Stimulated activated effector memory CD8-positive, alpha-beta T cell treated with anti-CD3 and anti-CD28 coated beads, Interleukin-12 subunit alpha, Interleukin-12 subunit beta, amount 100 ng/mL, for 72 hours (primary cell): ENCODE results near the gene RAP1GAP.

Source experiments
- ATAC-seq: fragments of 150-1000 bp; cut with Tn5 transposase; 2 replicates; pipeline ENCODE4 v1.10.0; 2021
- DNase-seq, 2 donors: peaks; one replicate each; pipeline ENCODE4 v3.0.0; 2021 to 2022; ENCODE audit warnings: low spot score in 2 of 2
- H3K27ac Mint-ChIP-seq: one replicate; pipeline ENCODE4 v1.8.0; 2022; ENCODE audit warnings: mild to moderate bottlenecking, mixed read lengths
- H3K36me3 Mint-ChIP-seq: one replicate; pipeline ENCODE4 v1.8.0; 2022; ENCODE audit warnings: mild to moderate bottlenecking, mixed read lengths
- H3K4me1 Mint-ChIP-seq: one replicate; pipeline ENCODE4 v1.8.0; 2022; ENCODE audit warnings: mixed read lengths
- H3K4me3 Mint-ChIP-seq: one replicate; pipeline ENCODE4 v1.8.0; 2022; ENCODE audit warnings: mild to moderate bottlenecking, mixed read lengths
- H3K9me3 Mint-ChIP-seq: one replicate; pipeline ENCODE4 v1.8.0; 2022; ENCODE audit warnings: mixed read lengths

Gene RAP1GAP

GRCh38 chr1:21593231-21593630 lies 75.9 kb downstream of the RAP1GAP start:
- H3K27ac Mint-ChIP-seq, result no peak overlapping the region
- DNase-seq, result no peak
- H3K4me3 Mint-ChIP-seq, result no peak overlapping the region
- H3K36me3 Mint-ChIP-seq, result no peaks in the 10 kb centered on the region
- no peaks in the 10 kb centered on the region for H3K9me3 Mint-ChIP-seq
- ATAC-seq, result no peak
- H3K4me1 Mint-ChIP-seq, result peaks cover 5% of the 10 kb centered on the region

GRCh38 chr1:21592086-21592865 lies 76.9 kb downstream of the RAP1GAP start:
- Mint-ChIP-seq H3K27ac (no peak overlapping the region), H3K4me1 (peaks cover 5% of the 10 kb centered on the region), H3K36me3 (no peaks in the 10 kb centered on the region), H3K4me3 (no peak overlapping the region), H3K9me3 (no peaks in the 10 kb centered on the region)
- DNase-seq, result no peak
- ATAC-seq, result no peak

GRCh38 chr1:21590934-21591333 lies 78.2 kb downstream of the RAP1GAP start:
- H3K4me1 Mint-ChIP-seq, result peaks cover 5% of the 10 kb centered on the region
- H3K9me3 Mint-ChIP-seq, result no peaks in the 10 kb centered on the region
- ATAC-seq, result no peak

GRCh38 chr1:21590126-21590880 lies 78.9 kb downstream of the RAP1GAP start:
- DNase-seq (no peak), ATAC-seq (no peak)
- Mint-ChIP-seq H3K36me3 (no peaks in the 10 kb centered on the region), H3K4me1 (peaks cover 5% of the 10 kb centered on the region), H3K4me3 (no peak overlapping the region), H3K9me3 (no peaks in the 10 kb centered on the region), H3K27ac (no peak overlapping the region)

More at GRCh38 chr1:21590934-21591333, 78.2 kb downstream of the RAP1GAP start:
- Mint-ChIP-seq H3K27ac (no peak overlapping the region), H3K36me3 (no peaks in the 10 kb centered on the region), H3K4me3 (no peak overlapping the region)
- no peak for DNase-seq

- H3K4me1 Mint-ChIP-seq, result peaks cover 5% of the 10 kb centered on the region
Observed at GRCh38 chr1:21589618-21590017, 79.5 kb downstream of the RAP1GAP start.

GRCh38 chr1:21587602-21587953 lies 81.6 kb downstream of the RAP1GAP start:
- H3K4me1 Mint-ChIP-seq, result peaks cover 5% of the 10 kb centered on the region
- no peaks in the 10 kb centered on the region for H3K9me3 Mint-ChIP-seq
- DNase-seq, result no peak
- H3K36me3 Mint-ChIP-seq, result no peaks in the 10 kb centered on the region
- H3K4me3 Mint-ChIP-seq, result no peak overlapping the region
- H3K27ac Mint-ChIP-seq, result no peak overlapping the region
- ATAC-seq, result no peak

More at GRCh38 chr1:21589618-21590017, 79.5 kb downstream of the RAP1GAP start:
- Mint-ChIP-seq H3K27ac (peak overlapping the region; percentile 13), H3K9me3 (no peaks in the 10 kb centered on the region), H3K36me3 (no peaks in the 10 kb centered on the region), H3K4me3 (no peak overlapping the region)
- no peak for DNase-seq
- ATAC-seq, result no peak

GRCh38 chr1:21586846-21587601 lies 82.1 kb downstream of the RAP1GAP start:
- Mint-ChIP-seq H3K4me3 (no peak overlapping the region), H3K36me3 (no peaks in the 10 kb centered on the region), H3K27ac (no peak overlapping the region), H3K9me3 (no peaks in the 10 kb centered on the region), H3K4me1 (peaks cover 5% of the 10 kb centered on the region)
- no peak for ATAC-seq
- no peak for DNase-seq

- no peaks in the 10 kb centered on the region for H3K36me3 Mint-ChIP-seq
- ATAC-seq (no peak), DNase-seq (no peak)
- no peaks in the 10 kb centered on the region for H3K9me3 Mint-ChIP-seq
- no peak overlapping the region for H3K27ac Mint-ChIP-seq
- H3K4me1 Mint-ChIP-seq, result peaks cover 5% of the 10 kb centered on the region
- H3K4me3 Mint-ChIP-seq, result no peak overlapping the region
Observed at GRCh38 chr1:21586222-21586621, 82.9 kb downstream of the RAP1GAP start.

GRCh38 chr1:21585037-21585436 lies 84.1 kb downstream of the RAP1GAP start:
- no peaks in the 10 kb centered on the region for H3K9me3 Mint-ChIP-seq
- H3K27ac Mint-ChIP-seq, result no peak overlapping the region
- no peak for DNase-seq
- H3K4me1 Mint-ChIP-seq, result no peaks in the 10 kb centered on the region
- H3K36me3 Mint-ChIP-seq, result no peaks in the 10 kb centered on the region
- H3K4me3 Mint-ChIP-seq, result no peak overlapping the region
- ATAC-seq, result peak; percentile 4

GRCh38 chr1:21584096-21584495 lies 85.1 kb downstream of the RAP1GAP start:
- no peaks in the 10 kb centered on the region for H3K9me3 Mint-ChIP-seq
- no peaks in the 10 kb centered on the region for H3K4me1 Mint-ChIP-seq
- ATAC-seq (no peak), DNase-seq (no peak)
- H3K36me3 Mint-ChIP-seq, result no peaks in the 10 kb centered on the region
- H3K27ac Mint-ChIP-seq, result no peak overlapping the region
- H3K4me3 Mint-ChIP-seq, result no peak overlapping the region

GRCh38 chr1:21579791-21580190 lies 89.4 kb downstream of the RAP1GAP start:
- Mint-ChIP-seq H3K9me3 (no peaks in the 10 kb centered on the region), H3K36me3 (no peaks in the 10 kb centered on the region), H3K4me3 (no peak overlapping the region), H3K4me1 (no peaks in the 10 kb centered on the region), H3K27ac (no peak overlapping the region)
- DNase-seq, result no peak
- no peak for ATAC-seq

- ATAC-seq (no peak), DNase-seq (no peak)
- no peaks in the 10 kb centered on the region for H3K9me3 Mint-ChIP-seq
- H3K4me1 Mint-ChIP-seq, result no peaks in the 10 kb centered on the region
- no peaks in the 10 kb centered on the region for H3K36me3 Mint-ChIP-seq
- H3K27ac Mint-ChIP-seq, result no peak overlapping the region
- no peak overlapping the region for H3K4me3 Mint-ChIP-seq
Observed at GRCh38 chr1:21577933-21578332, 91.2 kb downstream of the RAP1GAP start.

- Mint-ChIP-seq H3K4me1 (no peaks in the 10 kb centered on the region), H3K36me3 (no peaks in the 10 kb centered on the region), H3K9me3 (no peaks in the 10 kb centered on the region), H3K4me3 (no peak overlapping the region), H3K27ac (no peak overlapping the region)
- ATAC-seq (no peak), DNase-seq (no peak)
Observed at GRCh38 chr1:21577324-21577723, 91.8 kb downstream of the RAP1GAP start.

- Mint-ChIP-seq H3K9me3 (no peaks in the 10 kb centered on the region), H3K27ac (no peak overlapping the region), H3K36me3 (no peaks in the 10 kb centered on the region), H3K4me3 (no peak overlapping the region), H3K4me1 (no peaks in the 10 kb centered on the region)
- DNase-seq (no peak), ATAC-seq (no peak)
Observed at GRCh38 chr1:21576798-21577187, 92.4 kb downstream of the RAP1GAP start.

- DNase-seq (no peak), ATAC-seq (no peak)
- Mint-ChIP-seq H3K27ac (no peak overlapping the region), H3K4me3 (no peak overlapping the region), H3K4me1 (no peaks in the 10 kb centered on the region), H3K9me3 (no peaks in the 10 kb centered on the region), H3K36me3 (no peaks in the 10 kb centered on the region)
Observed at GRCh38 chr1:21576031-21576797, 92.9 kb downstream of the RAP1GAP start.
